NCI-H1694 treated with DMSO at 0.1 percent for 48 hours (cell line): Measurements from ENCODE around the gene TMEM170B.

ENCODE experiments used
- DNase-seq: peaks from one replicate; lab custom pipeline; 2025; lab: John Stamatoyannopoulos, UW

TMEM170B gene

DNA sequence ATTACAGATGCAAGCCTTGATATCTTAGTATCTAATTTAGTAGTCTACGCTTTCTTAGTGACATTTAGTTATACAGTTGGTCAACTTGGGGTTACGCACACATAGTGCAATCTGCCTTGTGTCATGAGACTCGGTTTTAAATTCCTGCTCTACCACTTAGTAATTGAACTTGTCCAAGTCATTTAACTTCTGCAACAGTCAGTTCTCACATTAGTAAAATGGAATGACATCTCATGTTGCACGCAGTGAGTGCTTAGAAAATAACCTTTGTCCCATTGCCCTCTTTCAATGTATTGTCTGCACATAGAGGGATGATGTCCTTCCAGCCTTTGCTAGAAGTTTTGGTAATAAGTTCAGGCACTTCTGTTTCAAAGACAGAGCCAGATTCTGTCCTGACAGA, 48.6 kb downstream of the TMEM170B start:
- DNase-seq, result no peak

DNA sequence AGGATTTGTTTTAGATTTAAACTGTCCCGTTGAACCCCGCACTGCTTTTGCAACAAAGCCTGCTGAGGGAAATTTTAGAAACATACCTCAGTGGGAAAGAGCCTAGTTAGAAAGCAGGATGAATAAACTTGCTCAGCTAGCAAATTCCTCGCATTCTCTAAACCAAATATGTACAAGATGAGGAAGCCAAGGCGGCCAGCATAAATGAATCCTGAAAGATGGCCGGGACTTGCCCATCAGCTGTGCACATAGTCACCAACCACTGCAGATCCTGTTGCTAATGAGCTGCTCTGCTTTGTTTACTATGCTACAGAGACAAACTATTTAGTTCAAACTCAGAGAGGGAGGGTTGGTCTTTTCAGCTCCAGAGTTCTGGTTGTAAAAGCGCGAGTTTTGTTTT, 49.0 kb downstream of the TMEM170B start:
- no peak for DNase-seq

DNA sequence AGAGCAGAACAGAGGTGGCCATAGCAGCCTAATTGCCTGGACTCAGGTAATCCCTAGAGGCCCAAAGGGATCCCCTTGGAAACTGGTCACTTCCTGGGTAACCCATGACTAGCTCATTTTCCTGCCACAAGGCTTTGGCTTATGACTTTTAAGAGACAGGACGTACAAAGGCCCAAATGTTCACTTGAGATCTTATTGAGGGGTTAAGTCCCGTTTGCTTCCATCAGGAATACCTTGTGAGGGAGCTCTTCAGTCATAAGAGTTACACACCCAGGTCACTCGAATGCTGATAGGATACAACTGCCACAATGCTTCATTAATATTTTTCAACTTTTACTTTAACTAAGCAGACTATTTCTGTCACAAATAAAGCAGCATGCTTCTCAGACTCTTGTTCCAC, 51.7 kb downstream of the TMEM170B start:
- DNase-seq, result no peak

DNA sequence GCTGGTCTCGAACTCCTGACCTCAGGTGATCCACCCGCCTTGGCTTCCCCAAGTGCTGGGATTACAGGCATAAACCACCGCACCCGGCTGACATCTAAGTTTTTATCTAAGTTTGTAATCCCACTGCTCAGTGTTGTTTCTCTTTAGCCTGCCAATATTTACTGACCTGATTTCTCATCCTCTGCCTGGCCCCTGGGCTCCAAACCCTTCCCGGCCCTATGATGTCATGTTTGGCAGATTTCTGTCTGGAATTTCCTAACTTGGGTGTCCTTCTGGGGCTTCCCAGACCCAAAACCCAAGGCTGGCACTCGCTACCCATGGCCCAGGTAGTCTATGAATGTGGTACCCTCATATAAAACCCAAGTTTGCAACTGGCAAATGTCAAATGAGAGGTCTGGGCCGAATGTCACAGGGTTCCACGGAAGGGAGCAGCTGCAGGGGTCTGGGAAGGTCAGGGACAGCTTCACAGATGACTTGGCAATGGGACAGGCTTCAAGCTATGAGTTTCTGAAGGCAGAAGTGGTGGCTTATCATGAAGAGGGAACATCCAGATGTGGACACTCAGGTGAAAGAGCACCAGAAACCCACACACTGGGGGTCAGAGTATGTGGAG, 54.9 kb downstream of the TMEM170B start:
- no peak for DNase-seq

DNA sequence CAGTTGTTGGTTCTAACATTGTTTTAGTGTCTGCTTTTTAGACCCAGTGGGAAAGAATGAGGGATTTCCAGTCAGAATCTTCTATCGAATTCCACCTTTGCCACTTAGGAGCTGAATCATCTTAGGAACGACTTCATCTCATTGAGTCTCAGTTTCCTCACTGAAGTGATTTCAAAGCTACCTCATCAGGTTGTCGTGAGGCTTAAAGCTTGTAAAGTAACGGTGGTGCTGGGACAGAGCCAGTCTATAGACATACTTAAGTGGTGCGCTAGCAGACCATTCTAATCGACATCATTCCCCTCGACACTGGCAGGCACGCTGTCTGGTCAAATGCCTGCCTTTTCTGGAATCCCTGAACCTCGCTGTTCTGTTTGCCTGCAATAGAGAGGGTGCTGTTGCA, 55.5 kb downstream of the TMEM170B start:
- no peak for DNase-seq

DNA sequence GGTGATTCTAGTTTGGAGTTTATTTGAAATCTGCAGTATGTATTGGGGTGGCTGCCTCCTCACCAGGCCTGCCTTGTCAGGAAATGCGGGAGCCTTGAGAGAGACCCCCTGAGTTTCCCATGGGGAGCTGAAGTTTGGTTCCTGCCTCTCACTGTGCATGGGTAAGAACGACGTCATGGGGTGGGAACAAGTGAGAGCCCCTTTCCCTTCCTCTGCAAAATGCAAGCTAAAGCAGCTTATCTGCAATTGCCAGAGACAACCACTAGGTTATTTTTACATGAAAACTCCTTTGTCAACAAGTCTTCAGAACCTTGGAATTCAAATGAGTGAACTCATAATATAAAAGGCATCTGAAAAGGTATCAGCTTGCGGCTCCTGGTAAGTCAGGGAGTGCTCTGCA, 58.4 kb downstream of the TMEM170B start:
- no peak for DNase-seq

DNA sequence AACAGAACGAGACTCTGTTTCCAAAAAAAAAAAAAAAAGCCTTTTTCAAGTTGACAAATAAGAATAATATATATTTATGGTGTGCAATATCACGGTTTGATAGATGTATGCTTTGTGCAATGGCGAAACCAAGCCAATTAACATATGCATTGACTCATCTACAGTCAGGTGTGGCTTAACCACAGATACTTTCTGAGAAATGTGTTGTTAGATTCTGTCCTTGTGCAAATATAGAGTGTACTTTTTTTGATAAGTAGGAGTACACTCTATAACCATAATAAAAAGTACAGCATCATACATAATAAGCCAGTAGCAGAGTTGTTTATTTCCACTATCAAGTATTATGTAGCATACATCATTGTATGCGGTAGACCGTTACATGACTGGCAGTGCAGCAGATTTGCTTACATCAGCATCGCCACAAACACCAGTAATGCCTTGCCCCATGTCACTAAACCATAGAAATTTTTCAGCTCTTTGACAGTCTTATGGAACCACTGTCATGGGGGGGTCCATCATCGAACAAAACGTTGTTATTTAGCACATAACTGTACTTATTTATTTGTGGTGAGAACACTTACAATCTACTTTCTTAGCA, 59.2 kb downstream of the TMEM170B start:
- DNase-seq, result no peak

DNA sequence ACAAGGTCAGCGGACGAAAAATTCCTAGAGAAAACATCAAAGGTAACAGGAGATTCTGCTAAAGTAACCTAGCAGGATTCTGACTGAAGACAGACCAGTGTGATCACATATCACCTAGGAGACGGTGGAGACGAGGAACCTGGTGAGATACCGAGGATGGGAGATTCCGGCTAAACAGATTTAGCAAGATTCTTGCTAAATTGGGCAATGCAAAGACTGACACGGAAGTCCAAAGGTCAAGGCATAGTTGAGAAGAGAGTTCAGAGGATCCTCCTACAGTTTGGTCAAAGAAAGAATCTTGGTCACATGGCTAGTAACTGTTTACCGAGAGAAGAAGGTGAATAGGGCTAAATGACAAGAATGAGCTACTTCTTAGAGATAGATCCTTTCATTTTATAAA, 61.1 kb downstream of the TMEM170B start:
- no peak for DNase-seq

DNA sequence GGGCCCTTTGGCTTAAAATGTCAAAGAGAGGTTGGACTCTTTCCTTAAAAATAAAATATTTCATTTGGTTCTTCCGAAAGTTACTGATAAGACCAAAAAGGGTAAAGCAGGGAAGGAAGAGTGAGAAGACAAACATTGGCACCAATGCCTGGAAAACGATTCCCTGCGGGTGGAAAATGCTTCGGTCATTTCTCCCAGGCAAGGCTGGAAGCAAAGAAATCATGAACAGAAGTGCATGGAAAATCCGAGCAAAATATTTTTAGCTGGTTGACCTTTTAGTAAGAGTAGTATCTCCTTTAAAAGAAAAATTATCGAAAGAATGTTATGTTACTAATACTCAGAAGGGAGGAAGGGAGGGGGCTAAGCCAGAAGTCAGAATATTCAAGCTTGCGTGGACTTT, 62.7 kb downstream of the TMEM170B start:
- DNase-seq, result no peak

DNA sequence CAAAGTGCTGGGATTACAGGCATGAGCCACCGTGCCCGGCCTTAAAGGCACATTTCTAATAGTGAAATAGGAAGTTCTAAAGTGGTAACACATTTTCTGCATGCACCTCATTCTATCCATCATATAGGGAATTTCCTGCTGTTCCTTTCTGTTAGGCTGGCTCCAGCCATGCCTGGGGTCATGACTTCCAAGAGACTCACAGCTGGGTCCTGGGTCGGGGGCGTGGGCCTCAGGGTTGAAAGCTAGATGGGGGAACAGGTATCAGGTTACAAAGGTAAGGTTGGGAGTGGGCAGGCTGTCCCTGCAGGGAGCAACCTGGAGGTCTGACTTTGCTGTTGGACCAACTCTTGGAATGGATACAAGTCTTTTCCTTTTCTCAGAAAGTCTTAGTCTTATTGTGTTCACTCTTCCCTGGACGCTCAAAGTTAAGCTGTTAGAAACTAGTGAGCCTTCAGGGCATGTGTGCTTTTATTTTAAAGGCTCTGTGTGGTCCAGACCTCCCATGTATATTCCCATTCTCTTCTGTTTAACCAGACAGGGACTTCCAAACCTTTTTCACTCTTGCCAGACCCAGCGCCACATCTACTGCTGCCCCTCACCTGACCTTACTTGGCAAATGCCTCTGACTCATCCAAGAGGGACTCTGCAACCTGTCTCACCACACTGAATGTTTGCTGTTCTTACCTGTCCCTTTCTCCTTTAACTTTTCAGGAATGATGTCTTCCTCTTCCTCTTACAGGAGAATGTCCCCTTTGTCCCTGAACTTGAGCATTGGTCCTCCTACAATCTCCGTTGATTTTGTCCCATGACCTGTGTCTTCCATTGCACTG, 64.4 kb downstream of the TMEM170B start:
- no peak for DNase-seq

DNA sequence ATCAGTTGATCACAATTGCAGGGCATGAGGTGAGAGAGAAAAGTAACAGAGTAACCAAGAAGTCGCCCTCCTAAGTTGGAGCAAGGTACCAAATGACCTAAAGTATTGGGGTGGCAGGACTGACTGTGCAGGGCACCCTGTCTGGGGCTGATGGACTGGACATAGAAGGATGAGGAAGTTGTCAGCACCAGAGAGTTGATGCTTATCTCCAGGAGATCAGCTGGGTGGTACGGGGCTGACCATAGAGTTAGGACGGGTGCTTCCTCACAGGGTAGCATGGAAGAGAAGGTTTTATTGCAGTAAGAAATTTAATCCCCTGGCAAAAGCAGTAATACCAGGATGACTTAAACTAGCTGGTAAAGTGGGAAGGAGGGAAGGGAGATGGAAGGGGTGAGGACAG, 66.7 kb downstream of the TMEM170B start:
- no peak for DNase-seq

DNA sequence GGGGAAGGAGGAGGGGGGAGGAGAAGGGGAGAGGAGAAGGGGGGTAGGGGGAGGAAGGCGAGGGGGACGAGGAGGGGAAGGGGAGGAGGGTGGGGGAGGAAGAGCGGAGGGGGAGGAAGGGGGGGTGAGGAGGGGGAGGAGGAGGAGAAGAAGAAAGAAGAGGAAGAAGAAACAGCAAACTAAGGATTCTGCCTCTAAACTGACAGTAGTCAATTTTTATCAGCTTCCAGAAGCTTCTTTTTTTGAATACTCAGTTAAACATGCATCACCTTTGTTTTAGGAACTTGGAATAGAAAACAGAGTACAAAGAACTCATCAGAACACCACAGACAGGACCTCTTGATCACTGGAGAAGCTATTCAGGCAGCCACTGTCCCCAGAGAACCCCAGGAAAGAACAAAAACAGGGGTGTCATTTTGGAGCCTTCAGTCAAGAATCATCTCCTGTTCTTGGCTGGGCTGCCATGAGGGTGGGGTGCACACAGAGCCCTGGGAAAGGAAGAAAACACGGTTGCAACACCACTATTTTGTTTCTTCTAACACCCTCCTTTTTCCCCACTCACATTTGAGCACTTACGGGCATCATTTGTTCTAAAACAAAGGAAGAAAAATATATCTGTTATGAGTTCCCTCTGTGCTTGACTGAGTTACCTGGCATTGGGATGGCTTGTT, 67.4 kb downstream of the TMEM170B start:
- DNase-seq, result no peak

DNA sequence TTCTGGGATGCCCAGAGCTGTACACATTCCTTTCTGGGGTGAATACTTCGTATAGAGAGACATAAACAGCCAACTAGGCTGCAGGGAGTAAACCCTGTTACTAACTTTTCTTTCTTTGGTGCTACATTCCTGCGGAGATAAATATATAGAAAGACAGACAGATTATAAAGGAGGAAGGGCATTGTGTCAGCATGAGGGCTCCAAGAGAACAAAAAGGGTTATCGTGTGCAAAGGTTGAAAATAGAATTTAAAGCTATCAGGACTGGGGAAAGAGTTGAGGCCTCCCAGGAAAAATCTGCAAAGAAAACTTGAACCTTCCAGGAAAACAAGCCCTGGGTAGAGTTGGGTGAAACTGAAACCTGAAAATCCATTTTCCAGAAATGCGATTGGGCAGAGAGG, 68.0 kb downstream of the TMEM170B start:
- DNase-seq, result no peak

DNA sequence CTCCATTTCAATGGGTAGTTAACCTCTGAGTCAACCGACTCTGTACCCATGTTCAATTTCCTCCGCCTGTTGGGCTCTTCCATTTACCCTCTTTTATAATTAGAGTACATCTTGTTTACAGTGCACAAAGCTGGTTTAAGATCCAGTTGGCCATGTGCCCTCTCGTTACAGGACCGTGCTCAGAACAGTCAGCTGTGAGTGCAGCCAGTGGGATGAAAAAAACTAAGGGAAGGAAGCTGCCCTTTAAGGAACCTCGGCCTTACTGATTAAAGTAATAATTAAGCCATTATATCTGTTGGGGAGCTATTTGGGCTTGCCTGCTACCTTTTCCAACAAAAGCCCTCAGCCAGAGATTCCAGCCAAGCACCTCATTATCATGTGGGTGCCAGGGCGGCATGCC, 68.8 kb downstream of the TMEM170B start:
- DNase-seq, result no peak

DNA sequence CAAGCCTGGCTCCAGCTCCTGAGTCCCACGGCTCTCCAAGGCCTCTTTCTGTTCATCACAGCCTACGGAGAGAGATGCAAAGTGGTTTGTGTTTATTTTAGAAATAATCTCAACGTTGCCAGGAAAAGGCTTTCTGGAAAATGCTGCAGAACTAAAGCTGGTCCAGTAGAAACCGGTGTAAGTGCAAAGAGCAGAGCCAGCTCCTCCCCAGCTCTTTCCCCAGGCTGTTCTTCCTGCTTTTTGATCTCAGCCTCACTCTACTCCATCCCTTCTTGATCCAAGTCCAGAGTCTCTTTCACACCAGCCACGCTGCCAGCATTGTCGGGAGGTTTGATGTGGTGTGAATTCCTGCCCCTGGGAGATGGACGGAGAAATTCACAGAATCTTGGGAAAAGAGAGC, 69.8 kb downstream of the TMEM170B start:
- DNase-seq, result no peak

DNA sequence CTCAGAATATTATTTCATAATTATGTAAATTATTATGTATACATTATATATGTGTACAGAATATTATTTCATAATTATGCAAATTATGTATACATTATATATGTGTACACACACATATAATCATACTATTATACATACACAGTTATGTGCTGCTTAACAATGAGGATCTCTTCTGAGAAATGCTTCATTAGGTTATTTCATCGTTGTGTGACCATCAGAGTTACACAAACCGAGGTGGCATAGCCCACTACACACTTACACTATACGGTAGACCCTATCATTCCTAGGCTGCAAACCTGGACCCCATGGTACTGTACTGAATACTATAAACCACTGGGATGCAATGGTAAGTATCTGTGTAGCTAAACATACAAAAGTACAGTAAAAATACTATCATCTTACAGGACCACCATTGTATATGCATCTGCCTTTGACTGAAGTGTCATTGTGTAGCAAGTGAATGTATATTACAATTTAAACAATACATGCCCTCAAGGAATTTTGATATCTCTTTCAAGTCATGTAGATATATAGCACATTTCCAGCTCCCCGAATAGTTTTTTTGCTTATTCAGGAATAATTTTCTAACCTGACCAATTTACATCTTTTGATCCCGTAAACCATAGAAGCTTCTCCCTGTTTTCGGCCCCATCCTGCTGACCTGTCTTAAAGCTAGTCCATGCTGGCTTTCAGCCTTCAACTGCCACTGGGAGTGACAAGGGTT, 71.2 kb downstream of the TMEM170B start:
- no peak for DNase-seq

DNA sequence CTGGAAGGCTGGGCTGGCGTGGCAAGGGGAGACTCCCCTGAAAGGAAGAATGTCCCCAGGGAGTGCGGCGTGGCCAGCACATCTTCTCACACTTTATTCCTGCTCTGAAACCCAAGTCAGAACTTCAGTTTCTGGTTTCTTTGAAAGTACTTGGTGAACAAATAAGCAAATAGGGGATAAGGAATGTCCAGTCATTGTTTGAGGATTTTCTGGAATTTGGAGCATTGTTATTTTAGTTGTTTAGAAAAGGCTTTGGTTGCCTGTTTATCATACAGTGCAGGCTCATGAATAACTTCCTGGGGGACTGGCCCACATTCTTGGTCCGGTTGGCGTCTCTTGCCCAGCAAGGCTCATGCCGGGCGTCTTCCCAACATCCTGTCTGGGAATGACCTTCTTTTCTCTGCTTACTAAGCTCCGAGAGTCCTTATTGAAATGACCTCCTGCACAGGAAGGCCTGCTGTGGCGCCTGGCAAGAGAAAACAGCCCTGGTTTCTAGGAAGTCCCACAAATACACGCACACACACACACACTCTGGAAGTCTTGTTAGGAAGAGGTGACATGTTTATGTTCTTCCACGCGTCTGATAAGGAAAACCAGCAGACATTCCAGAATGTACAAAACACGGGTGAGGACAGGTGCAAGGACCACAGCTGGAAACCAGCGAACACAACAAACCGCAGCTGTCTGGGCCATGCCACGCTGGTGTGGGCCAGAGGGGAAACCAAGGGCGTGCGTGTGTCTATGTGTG, 71.9 kb downstream of the TMEM170B start:
- no peak for DNase-seq

DNA sequence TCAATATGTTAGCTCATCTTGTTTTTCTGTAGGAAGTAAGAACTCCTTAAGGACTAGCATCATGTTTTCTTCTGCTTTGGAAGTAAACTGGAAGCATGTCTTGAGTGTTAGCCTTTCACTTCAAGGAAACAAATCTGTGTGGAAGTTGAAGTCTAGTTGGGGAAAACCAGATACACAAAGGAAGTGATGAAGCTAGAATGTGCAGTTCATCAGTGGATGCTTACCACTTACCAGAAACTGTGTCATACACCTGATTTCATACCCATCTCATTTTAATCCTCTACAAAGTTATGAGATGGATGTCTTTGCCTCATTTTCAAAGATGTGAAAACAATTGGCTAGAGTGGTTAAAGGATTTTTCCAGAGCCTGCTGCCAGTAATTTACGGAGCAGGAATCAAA, 75.8 kb downstream of the TMEM170B start:
- DNase-seq, result no peak

DNA sequence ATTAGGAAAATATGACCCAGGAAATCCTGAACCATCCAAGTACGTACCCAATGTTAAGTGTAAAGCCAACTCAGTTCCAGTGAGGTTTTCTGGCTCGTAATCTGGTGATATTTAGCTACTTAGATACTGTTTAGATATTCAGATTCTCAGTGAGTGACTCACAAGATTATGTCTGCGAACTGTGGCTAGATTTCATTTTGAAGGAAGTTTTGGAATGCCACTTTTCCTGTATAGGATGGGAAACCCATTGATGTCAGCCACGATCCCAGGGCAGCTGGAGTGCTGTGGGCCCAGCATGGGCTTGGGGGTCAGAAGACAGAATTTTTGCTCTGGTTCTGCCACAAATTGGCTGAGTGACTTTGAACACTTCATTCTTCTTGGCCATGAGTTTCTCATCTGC, 76.3 kb downstream of the TMEM170B start:
- no peak for DNase-seq

DNA sequence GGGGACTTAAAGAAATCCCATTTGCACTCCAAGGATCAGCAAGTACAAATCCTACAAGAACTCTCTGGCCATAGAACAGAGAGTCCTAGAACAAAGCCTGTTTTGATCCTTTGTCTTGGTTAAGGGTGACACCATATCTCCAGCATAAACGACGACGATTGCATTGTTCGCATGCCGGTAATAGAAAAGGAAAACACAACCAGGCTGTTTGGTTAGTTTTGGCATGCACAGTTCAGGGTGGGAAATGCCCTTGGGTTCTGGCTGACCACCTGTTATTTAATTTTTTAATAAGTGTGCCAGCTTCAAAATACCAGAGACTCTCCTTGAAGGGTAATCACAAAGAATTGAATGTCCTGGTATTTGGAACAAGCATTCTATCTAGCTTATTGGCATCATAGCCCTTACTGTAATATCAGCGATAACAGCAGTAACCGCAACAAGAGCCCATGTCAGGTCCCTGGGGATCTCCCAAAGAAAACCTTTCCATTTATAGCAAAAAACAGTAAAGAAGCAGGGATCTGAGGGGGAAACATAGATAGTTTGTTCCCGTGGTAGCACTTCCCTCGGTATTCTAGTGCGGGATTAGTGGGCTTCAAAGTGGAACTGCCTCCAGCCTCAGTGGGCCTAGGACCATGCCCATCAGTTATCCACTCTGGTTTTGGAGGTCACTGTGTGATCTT, 77.1 kb downstream of the TMEM170B start:
- DNase-seq, result no peak

DNA sequence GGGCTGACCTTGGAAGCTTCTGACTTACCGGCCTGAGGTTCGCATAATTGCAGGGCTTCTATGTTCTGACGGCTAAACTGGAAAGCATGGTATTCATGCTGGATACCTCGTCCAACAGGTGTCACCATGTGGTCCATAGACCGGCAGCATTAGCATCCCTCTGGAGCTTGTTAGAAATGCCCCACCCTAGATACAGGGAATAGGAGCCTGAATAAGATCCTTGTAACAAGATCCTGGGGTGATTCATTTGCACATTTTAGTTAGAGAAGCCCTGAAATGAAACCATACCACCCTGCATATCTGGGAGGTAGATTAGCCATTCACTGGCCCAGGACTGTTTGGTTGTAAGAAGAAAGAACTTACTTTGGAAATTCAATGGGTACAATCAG, 77.7 kb downstream of the TMEM170B start:
- DNase-seq, result no peak
